GM18508 (cell line): ENCODE data around the gene TXNRD3.
"Not testable (repeated sequence)": the region's sequence is repeated elsewhere in the genome, so short reads cannot be mapped to it uniquely, and the experiment has no call there.

Experiments used
- ATAC-seq: cut with Tn5 transposase; IDR thresholded peaks from one replicate; pipeline ENCODE4 v1.9.1; 2021; ENCODE audit warnings: moderate number of reproducible peaks; ENCODE audit not compliant: insufficient read depth, unreplicated experiment

TXNRD3 gene

GRCh38 chr3:126655887-126656286 lies 963 bp upstream of the TXNRD3 start:
- ATAC-seq, result no peak

DNA sequence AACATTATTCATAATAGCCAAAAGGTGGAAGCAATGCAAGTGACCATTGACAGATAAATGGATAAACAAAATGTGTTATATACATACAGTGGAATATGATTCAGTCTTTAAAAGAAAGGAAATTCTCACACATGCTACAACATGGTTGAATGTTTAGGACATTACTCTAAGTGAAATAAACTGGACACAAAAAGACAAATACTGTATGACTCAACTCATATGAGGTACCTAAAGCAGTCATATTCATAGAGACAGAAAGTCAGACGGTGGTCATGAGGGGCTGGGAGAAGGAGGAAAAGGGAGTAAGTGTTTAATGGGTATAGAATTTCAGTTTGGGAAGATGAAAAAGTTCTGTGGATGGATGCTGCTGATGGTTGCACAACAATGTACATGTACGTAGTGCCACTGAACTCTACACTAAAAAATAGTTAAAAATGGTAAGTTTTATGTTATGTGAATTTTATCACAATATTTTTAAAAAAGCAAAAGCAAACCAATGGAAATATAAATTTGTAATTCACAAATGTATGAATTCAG lies 5.3 kb downstream of the TXNRD3 start:
- ATAC-seq, result no peak

DNA sequence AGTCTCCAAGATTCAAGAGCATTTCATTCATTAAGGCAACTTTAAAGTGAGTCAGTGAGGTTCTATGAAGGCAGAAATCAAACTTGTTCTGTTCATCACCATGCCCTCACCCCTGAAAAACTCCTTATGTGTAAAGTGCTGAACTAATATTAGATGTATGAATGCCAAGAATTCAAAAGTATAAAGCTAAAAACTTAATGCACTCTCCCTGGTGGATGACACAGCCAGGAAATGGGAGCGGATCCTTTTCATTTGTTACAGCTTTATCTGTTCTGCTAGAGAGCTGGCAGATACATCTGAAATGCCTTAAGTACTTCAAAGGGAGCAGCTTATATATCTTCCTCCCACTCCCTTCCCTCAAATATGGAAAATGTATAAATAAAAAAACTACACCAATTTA lies 8.2 kb downstream of the TXNRD3 start:
- no peak for ATAC-seq

DNA sequence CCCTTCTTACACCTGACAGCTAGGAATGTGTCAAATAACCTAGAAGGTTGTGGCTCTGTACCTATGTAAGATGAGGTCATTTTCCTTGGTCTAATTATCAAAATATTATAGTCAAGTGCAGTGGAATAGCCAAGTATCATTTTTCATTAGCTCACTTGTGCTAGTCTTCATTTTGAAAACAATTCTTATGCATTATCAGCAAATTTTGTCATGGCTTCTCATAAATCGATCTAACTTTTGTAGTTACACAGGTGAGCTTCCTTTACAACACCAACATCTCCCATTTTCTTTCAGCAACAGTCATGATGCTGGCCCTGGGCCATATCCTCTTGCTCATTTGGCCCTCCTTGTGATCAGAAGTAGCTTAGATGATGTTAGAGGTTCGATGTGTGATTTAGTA lies 10.3 kb downstream of the TXNRD3 start:
- ATAC-seq, result no peak

DNA sequence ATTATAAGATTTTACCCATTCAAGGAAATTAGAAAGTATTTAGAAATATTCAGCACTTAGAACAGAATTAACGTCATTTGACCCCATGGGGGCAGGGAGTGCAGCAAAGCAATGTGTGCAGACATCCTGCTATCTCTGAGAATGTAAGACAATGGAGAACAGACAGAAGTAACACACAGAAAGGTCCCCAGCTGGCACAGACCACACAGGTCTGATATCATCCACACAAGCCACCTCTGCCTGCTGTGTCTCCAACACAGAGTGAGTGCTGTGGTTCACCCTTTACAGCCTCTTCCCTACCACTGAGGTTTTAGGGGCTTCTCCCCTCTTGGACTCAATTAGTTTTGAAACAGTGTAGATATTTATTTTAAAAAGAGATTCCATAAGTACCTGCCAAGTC lies 16.1 kb downstream of the TXNRD3 start:
- no peak for ATAC-seq

- ATAC-seq, result no peak
Observed at GRCh38 chr3:126636436-126636835, 18.5 kb downstream of the TXNRD3 start.

GRCh38 chr3:126634803-126635202 lies 20.1 kb downstream of the TXNRD3 start:
- ATAC-seq, result no peak

DNA sequence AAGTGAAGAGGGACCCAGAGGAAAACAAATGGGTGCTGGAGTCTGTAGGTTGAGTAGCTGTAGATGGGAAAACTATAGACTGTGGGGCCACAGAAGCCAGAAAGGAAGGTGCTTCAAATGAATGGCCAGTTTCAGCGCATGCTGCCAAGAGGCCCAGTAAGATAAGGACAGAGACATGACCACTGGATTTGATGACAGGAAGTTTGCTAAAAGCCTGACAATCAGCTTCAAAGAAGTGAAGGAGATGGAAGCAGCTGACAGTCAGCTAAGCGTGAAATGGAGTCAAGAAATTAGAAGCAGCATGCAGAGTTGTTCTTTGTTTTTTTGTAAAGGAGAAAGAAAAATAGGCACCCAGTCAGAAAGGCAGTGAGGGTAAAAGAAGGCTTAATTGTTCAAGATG lies 24.9 kb downstream of the TXNRD3 start:
- ATAC-seq, result no peak

- not testable (repeated sequence) for ATAC-seq
Observed at GRCh38 chr3:126625735-126626134, 29.2 kb downstream of the TXNRD3 start.

GRCh38 chr3:126622694-126623093 lies 32.2 kb downstream of the TXNRD3 start:
- ATAC-seq, result no peak

DNA sequence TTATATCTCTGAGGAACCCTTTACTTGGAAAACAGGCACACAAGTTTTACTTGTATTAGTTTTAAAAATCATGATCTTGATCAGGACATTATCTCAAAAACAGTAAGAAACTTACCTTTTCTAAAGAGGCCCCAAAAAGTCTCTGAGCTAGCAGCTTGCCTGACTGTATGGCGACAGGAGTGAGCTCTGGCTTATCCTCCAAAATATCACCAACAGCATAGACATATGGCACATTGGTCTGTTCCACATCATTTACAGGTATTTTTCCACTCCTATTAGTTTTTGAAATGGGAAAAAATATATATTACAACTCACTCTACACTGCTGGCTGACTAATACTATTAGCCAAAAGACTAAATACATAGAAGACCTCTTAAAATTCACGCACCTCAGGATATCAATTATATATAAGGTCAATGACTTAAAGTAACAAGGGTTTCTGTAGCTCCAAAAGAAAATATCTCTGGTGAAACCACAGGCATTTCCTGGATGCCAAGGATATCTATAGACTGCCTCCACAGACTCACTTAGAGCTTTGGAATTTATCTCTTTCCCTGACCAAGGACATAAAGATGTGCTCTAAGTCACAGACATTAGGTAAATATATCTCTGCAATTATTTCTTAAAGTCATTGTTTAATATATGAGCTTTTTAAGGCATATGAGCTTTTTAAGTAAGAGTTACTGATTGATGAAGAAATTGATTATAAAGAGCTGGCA lies 33.1 kb downstream of the TXNRD3 start:
- ATAC-seq, result no peak

- ATAC-seq, result no peak
Observed at GRCh38 chr3:126621171-126621570, 33.8 kb downstream of the TXNRD3 start.

GRCh38 chr3:126620738-126621137 lies 34.2 kb downstream of the TXNRD3 start:
- ATAC-seq, result no peak

- ATAC-seq, result no peak
Observed at GRCh38 chr3:126618760-126619159, 36.2 kb downstream of the TXNRD3 start.

DNA sequence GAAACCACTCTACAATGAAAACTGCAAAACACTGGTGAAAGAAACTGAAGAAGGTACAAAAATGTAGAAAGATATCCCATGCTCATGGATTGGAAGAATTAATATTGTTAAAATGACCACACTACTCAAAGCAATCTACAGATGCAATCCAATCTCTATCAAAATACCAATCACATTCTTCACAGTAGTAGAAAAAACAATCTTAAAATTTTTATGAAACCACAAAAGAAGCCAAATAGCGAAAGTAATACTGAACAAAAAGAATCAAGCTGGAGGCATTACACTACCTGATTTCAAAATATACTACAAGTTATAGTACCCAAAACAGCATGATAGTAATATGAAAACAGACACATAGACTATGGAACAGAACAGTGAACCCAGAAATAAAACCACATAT lies 36.9 kb downstream of the TXNRD3 start:
- ATAC-seq, result no peak

DNA sequence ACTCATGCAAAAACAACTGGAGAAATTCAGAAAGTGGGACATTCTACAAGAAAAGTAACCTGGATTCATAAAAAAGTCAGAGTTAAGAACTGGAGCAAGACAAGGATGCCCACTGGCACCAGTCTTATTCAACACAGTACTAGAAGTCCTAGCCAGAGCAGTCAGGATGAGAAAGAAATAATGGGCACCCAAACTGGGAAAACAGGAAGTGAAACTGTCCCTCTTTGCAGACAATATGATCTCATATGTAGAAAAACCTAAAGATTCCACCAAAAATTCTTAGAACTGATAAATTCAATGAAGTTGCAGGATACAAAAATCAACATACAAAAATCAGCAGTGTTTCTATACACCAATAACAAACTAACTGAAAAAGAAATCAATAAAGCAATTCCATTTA lies 37.4 kb downstream of the TXNRD3 start:
- no peak for ATAC-seq

- ATAC-seq, result no peak
Observed at GRCh38 chr3:126616931-126617330, 38.0 kb downstream of the TXNRD3 start.

- ATAC-seq, result no peak
Observed at GRCh38 chr3:126613479-126614188, 41.3 kb downstream of the TXNRD3 start.

DNA sequence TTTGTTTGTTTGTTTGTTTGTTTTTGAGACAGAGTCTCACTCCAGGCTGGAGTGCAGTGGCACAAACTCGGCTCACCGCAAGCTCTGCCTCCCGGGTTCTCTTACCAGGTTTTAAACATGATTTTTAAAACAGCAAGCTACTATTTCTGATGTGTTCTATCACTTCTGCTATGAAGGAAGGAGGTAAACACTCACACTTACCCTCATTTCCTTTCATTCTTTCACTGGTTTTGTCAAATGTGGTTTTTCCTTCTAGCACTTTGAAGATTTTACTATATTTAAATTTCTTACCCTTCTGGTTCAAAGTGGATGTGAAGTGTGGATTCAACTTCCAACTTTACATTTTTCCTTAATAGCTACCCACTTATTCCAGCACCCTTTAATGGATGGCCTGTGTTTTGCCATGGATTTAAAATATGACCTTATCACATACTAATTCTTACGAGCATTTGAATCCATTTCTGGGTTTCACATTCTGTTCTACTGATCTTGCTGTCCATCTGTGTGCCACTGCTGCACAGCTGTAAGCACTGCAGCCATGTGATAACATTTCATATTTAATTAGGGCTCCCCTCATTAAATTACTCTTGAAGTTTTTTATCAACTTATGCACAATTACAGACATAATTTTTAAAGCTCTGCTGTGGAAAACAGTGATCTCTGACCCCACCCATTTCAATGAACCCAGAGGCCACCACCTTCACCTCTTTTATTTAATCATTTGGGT lies 42.3 kb downstream of the TXNRD3 start:
- ATAC-seq, result no peak

DNA sequence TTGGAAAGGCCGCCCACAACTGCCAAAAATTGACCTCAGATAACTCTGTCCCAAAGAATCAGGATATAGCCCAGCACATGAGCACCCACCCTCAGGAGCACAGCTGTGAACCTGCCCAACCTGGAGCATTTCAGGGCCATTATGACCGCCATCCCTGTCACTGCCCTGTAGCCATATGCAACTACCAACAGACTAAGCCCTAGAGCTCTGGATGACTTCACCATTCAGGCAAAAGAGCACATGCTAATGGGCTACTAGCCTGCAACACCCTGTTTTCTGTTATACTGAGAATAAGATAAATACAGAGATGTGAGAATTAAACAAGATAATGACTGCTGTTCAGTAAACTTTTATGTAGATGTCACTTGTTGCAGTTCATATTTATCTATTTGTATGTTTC lies 45.0 kb downstream of the TXNRD3 start:
- no peak for ATAC-seq
